Loucy (cell line): ENCODE data around the gene FBXO30.
A peak's percentile ranks its signal among the peaks of the same experiment; 100 is the strongest.

ENCODE experiments used
- H2AFZ ChIP-seq: fragments of 200-600 bp; sonication (generic); 2 replicates; pipeline ENCODE4 v1.6.0; 2016; ENCODE audit warnings: antibody characterized with exemption, mild to moderate bottlenecking, low read length, moderate library complexity
- H3F3A ChIP-seq: fragments of 200-600 bp; 2 replicates; pipeline ENCODE4 v1.6.0; 2016; ENCODE audit warnings: antibody characterized with exemption, low read depth, mild to moderate bottlenecking
- H3K27me3 ChIP-seq: fragments of 200-600 bp; sonication (generic); 2 replicates; pipeline ENCODE4 v1.6.1; 2014; ENCODE audit warnings: low read length, mild to moderate bottlenecking; ENCODE audit not compliant: insufficient read depth, poor library complexity, severe bottlenecking
- H3K36me3 ChIP-seq: fragments of 200-600 bp; sonication (generic); 2 replicates; pipeline ENCODE4 v1.6.1; 2016; ENCODE audit warnings: low read length; ENCODE audit not compliant: insufficient read depth
- H3K4me1 ChIP-seq: fragments of 200-600 bp; sonication (generic); 2 replicates; pipeline ENCODE4 v1.5.1; 2014; ENCODE audit warnings: low read length, mild to moderate bottlenecking; ENCODE audit not compliant: insufficient read depth, poor library complexity, severe bottlenecking
- H3K4me2 ChIP-seq: fragments of 200-600 bp; sonication (generic); 2 replicates; pipeline ENCODE4 v1.6.0; 2014; ENCODE audit warnings: antibody characterized with exemption, low read length, low read depth, mild to moderate bottlenecking; ENCODE audit not compliant: poor library complexity, severe bottlenecking
- H3K4me3 ChIP-seq: fragments of 200-600 bp; sonication (generic); 2 replicates; pipeline ENCODE4 v1.5.1; 2014; ENCODE audit warnings: low read length, mild to moderate bottlenecking, mixed read lengths; ENCODE audit not compliant: poor library complexity, severe bottlenecking
- H3K79me2 ChIP-seq: fragments of 200-600 bp; sonication (generic); 2 replicates; pipeline ENCODE4 v1.6.1; 2014; ENCODE audit warnings: low read length; ENCODE audit not compliant: insufficient read depth
- H3K9ac ChIP-seq: fragments of 200-600 bp; sonication (generic); 2 replicates; pipeline ENCODE4 v1.6.0; 2014; ENCODE audit warnings: mild to moderate bottlenecking, low read depth, low read length, moderate library complexity; ENCODE audit not compliant: poor library complexity, severe bottlenecking
- H3K9me2 ChIP-seq: fragments of 200-600 bp; sonication (generic); replicated peaks from 2 replicates; pipeline ENCODE4 v1.6.1; 2016; ENCODE audit warnings: low read depth, low read length, mixed read lengths
- H3K9me3 ChIP-seq: fragments of 200-600 bp; sonication (generic); 2 replicates; pipeline ENCODE4 v1.6.1; 2014; ENCODE audit warnings: mild to moderate bottlenecking, antibody characterized with exemption, low read length, low read depth; ENCODE audit not compliant: insufficient read depth
- H4K20me1 ChIP-seq: fragments of 200-600 bp; sonication (generic); 2 replicates; pipeline ENCODE4 v1.6.0; 2014; ENCODE audit warnings: antibody characterized with exemption, low read length, mild to moderate bottlenecking; ENCODE audit not compliant: insufficient read depth, poor library complexity, severe bottlenecking
- CTCF ChIP-seq: fragments of 200-600 bp; sonication (generic); conservative IDR thresholded peaks from 2 replicates; pipeline ENCODE4 v1.5.1; 2014; ENCODE audit warnings: mild to moderate bottlenecking, antibody characterized with exemption, low read length
- EZH2phosphoT487 ChIP-seq: fragments of 200-600 bp; IDR thresholded peaks from 2 replicates; pipeline ENCODE4 v1.6.1; 2018; ENCODE audit warnings: antibody characterized with exemption, mild to moderate bottlenecking, moderate library complexity, borderline replicate concordance

Gene FBXO30

GRCh38 chr6:145809785-145810184, 4.8 kb downstream of the FBXO30 start:
- no peak overlapping the region for H2AFZ ChIP-seq
- H3K9me2 ChIP-seq = no peaks in the 10 kb centered on the region
- peaks cover 15% of the 10 kb centered on the region; the same call in 1 of the 2 replicates for H3K36me3 ChIP-seq
- peaks cover 72% of the 10 kb centered on the region for H4K20me1 ChIP-seq
- H3K4me1 ChIP-seq = peaks cover 55% of the 10 kb centered on the region
- no peaks in the 10 kb centered on the region for H3K9me3 ChIP-seq
- no peaks in the 10 kb centered on the region for H3F3A ChIP-seq
- H3K79me2 ChIP-seq = peaks cover 79% of the 10 kb centered on the region
- H3K27me3 ChIP-seq = no peaks in the 10 kb centered on the region
- H3K4me3 ChIP-seq = peak overlapping the region; percentile 98
- TF ChIP-seq CTCF (no peak), EZH2phosphoT487 (no peak)
- peak overlapping the region; percentile 82 for H3K4me2 ChIP-seq
- H3K9ac ChIP-seq = no peak overlapping the region

GRCh38 chr6:145809211-145809610, 5.4 kb downstream of the FBXO30 start:
- no peaks in the 10 kb centered on the region for H3F3A ChIP-seq
- no peak for TF ChIP-seq EZH2phosphoT487
- no peak for TF ChIP-seq CTCF
- H3K9me3 ChIP-seq = no peaks in the 10 kb centered on the region
- H3K4me1 ChIP-seq = peaks cover 59% of the 10 kb centered on the region
- no peaks in the 10 kb centered on the region for H3K9me2 ChIP-seq
- H3K79me2 ChIP-seq = peaks cover 83% of the 10 kb centered on the region
- no peaks in the 10 kb centered on the region for H3K27me3 ChIP-seq
- no peak overlapping the region for H3K9ac ChIP-seq
- no peak overlapping the region for H2AFZ ChIP-seq
- peak overlapping the region; percentile 98 for H3K4me3 ChIP-seq
- H3K36me3 ChIP-seq = peaks cover 20% of the 10 kb centered on the region; the same call in 1 of the 2 replicates
- H4K20me1 ChIP-seq = peaks cover 72% of the 10 kb centered on the region
- peak overlapping the region; percentile 82 for H3K4me2 ChIP-seq

GRCh38 chr6:145808239-145808638, 6.4 kb downstream of the FBXO30 start:
- H3K9me3 ChIP-seq = no peaks in the 10 kb centered on the region
- no peaks in the 10 kb centered on the region for H3F3A ChIP-seq
- peaks cover 65% of the 10 kb centered on the region for H4K20me1 ChIP-seq
- no peaks in the 10 kb centered on the region for H3K27me3 ChIP-seq
- peaks cover 30% of the 10 kb centered on the region; the same call in 1 of the 2 replicates for H3K36me3 ChIP-seq
- H2AFZ ChIP-seq = no peak overlapping the region
- no peak overlapping the region for H3K9ac ChIP-seq
- H3K4me3 ChIP-seq = no peak overlapping the region
- peaks cover 83% of the 10 kb centered on the region for H3K79me2 ChIP-seq
- peak overlapping the region; percentile 18 for H3K4me2 ChIP-seq
- no peaks in the 10 kb centered on the region for H3K9me2 ChIP-seq
- H3K4me1 ChIP-seq = peaks cover 59% of the 10 kb centered on the region
- no peak for TF ChIP-seq EZH2phosphoT487
- TF ChIP-seq CTCF = no peak
